ENCODE data around the gene SCRN2. TPM values are rescaled to one million over a fixed set of nuclear protein-coding genes. Genes with fewer than 3 reads are reported as not detected.
A peak's percentile ranks its signal among the peaks of the same experiment; 100 is the strongest.

The SCRN2 gene
- total and polyA plus RNA-seq, 4 donors: 13.7 to 44.2 (median 33.7) TPM

DNA sequence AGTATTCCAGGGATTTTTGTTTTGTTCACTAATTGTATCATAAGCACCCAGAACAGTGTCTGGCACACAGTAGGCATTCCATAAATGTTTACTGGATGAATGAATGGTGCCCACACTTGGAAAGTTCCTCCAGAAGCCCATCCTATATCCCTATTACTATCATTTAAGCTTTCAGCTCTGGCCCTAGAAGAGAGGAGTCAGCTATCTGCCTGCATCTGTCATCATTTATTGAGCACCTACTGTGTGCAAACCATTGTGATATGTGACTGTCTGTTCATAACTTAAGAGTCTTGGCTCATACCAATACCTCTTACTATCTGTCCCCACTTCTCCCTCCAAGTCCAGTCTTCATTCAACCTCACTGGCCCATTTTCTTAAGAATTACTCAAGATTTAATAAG is 30.0 kb upstream of the SCRN2 start:
- DNase-seq (ENCODE audit: low read depth in 4 of 6, low spot score in 6 of 6): no peak
- Histone ChIP-seq H3K9me3 (ENCODE audit: control insufficient read depth, insufficient read depth, low read length) (no peaks in the 10 kb centered on the region), H3K27me3 (ENCODE audit: control insufficient read depth, insufficient read depth, low read length) (peaks cover 64% of the 10 kb centered on the region)

DNA sequence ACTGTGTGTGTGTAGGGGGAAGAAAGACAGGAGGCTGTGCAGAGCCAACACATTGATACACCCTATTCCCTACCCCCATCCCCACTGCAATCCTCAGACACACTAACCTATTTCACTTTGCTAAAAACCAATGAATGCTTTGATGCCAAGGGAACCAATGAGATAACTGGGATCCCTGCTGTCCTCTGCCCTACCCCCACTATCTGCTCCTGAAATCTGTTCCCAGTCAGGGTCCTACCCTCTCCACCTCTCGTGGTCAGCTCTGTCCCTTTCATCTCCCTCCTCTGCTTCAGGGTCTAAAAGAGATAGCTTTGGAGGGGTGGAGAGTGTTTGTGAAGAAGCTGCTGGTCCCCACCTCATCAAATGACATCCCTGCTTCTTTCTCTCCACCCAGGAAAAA is 29.0 kb upstream of the SCRN2 start:
- Histone ChIP-seq H3K4me3 (ENCODE audit: low read depth, low read length) (no peak overlapping the region), H3K4me1 (ENCODE audit: control insufficient read depth, insufficient read depth, low read length) (peaks cover 20% of the 10 kb centered on the region), H3K27me3 (ENCODE audit: control insufficient read depth, insufficient read depth, low read length) (peaks cover 68% of the 10 kb centered on the region), H3K9me3 (ENCODE audit: control insufficient read depth, insufficient read depth, low read length) (no peaks in the 10 kb centered on the region), H3K27ac (ENCODE audit: low read depth, low read length) (no peak overlapping the region), H3K36me3 (ENCODE audit: control insufficient read depth, insufficient read depth, low read length) (no peaks in the 10 kb centered on the region)
- no CpG with 5 or more reads among the region's 1 CpG for WGBS (ENCODE audit: insufficient coverage)
- no peak for DNase-seq (ENCODE audit: low read depth in 4 of 6, low spot score in 6 of 6)

More for the DNA sequence above, 30.0 kb upstream of the SCRN2 start:
- Histone ChIP-seq H3K4me3 (ENCODE audit: low read depth, low read length) (no peak overlapping the region), H3K27ac (ENCODE audit: low read depth, low read length) (no peak overlapping the region), H3K36me3 (ENCODE audit: control insufficient read depth, insufficient read depth, low read length) (no peaks in the 10 kb centered on the region), H3K4me1 (ENCODE audit: control insufficient read depth, insufficient read depth, low read length) (peaks cover 20% of the 10 kb centered on the region)

DNA sequence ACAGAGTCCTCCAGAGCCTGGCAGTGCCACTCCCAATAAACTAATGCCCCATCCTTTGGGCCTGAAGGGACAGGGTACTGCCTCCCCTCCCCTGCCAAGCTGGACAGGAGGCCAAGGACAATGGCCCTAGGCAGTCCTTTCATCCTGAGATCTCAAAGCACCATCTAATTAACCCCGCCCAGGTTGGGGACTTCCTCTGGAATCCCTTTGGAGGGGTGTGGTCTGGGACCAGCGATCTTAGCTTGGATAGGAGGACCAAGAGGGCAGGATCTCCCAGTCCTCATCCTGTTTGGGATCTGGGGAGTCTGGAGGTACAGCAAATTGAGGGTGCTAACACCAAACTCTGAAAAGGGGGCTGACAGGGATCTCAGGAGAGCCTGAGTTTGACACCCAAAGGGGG is 28.0 kb upstream of the SCRN2 start:
- Histone ChIP-seq H3K36me3 (ENCODE audit: control insufficient read depth, insufficient read depth, low read length) (no peaks in the 10 kb centered on the region), H3K4me1 (ENCODE audit: control insufficient read depth, insufficient read depth, low read length) (peaks cover 22% of the 10 kb centered on the region), H3K9me3 (ENCODE audit: control insufficient read depth, insufficient read depth, low read length) (no peaks in the 10 kb centered on the region), H3K4me3 (ENCODE audit: low read depth, low read length) (no peak overlapping the region), H3K27ac (ENCODE audit: low read depth, low read length) (no peak overlapping the region), H3K27me3 (ENCODE audit: control insufficient read depth, insufficient read depth, low read length) (peaks cover 60% of the 10 kb centered on the region)
- 13% methylated on average over 1 of the region's 2 CpGs for WGBS (ENCODE audit: insufficient coverage)
- no peak for DNase-seq (ENCODE audit: low read depth in 4 of 6, low spot score in 6 of 6)

GRCh38 chr17:47867813-47868533 is 26.9 kb upstream of the SCRN2 start:
- H3K27me3 ChIP-seq (ENCODE audit: control insufficient read depth, insufficient read depth, low read length): peaks cover 51% of the 10 kb centered on the region
- H3K9me3 ChIP-seq (ENCODE audit: control insufficient read depth, insufficient read depth, low read length): no peaks in the 10 kb centered on the region
- H3K36me3 ChIP-seq (ENCODE audit: control insufficient read depth, insufficient read depth, low read length): no peaks in the 10 kb centered on the region
- H3K4me3 ChIP-seq (ENCODE audit: low read depth, low read length): no peak overlapping the region
- H3K27ac ChIP-seq (ENCODE audit: low read depth, low read length): no peak overlapping the region
- WGBS (ENCODE audit: insufficient coverage): 86% methylated on average over 9 of the region's 11 CpGs
- DNase-seq (ENCODE audit: low read depth in 4 of 6, low spot score in 6 of 6): no peak
- H3K4me1 ChIP-seq (ENCODE audit: control insufficient read depth, insufficient read depth, low read length): peaks cover 22% of the 10 kb centered on the region

GRCh38 chr17:47866941-47867340 is 25.9 kb upstream of the SCRN2 start:
- Histone ChIP-seq H3K27me3 (ENCODE audit: control insufficient read depth, insufficient read depth, low read length) (peaks cover 40% of the 10 kb centered on the region), H3K27ac (ENCODE audit: low read depth, low read length) (no peak overlapping the region), H3K4me1 (ENCODE audit: control insufficient read depth, insufficient read depth, low read length) (peaks cover 16% of the 10 kb centered on the region), H3K9me3 (ENCODE audit: control insufficient read depth, insufficient read depth, low read length) (no peaks in the 10 kb centered on the region), H3K36me3 (ENCODE audit: control insufficient read depth, insufficient read depth, low read length) (no peaks in the 10 kb centered on the region), H3K4me3 (ENCODE audit: low read depth, low read length) (no peak overlapping the region)
- DNase-seq (ENCODE audit: low read depth in 4 of 6, low spot score in 6 of 6): no peak
- 49% methylated on average over 20 of the region's 20 CpGs for WGBS (ENCODE audit: insufficient coverage)

GRCh38 chr17:47864791-47865216 is 23.7 kb upstream of the SCRN2 start:
- peaks cover 16% of the 10 kb centered on the region for H3K4me1 ChIP-seq (ENCODE audit: control insufficient read depth, insufficient read depth, low read length)
- H3K36me3 ChIP-seq (ENCODE audit: control insufficient read depth, insufficient read depth, low read length): no peaks in the 10 kb centered on the region
- H3K27ac ChIP-seq (ENCODE audit: low read depth, low read length): no peak overlapping the region
- 26% methylated on average over 6 of the region's 7 CpGs for WGBS (ENCODE audit: insufficient coverage)
- peak in 2 of 6 donors; percentile 68 to 69 for DNase-seq (ENCODE audit: low read depth in 4 of 6, low spot score in 6 of 6)
- H3K4me3 ChIP-seq (ENCODE audit: low read depth, low read length): no peak overlapping the region
- no peaks in the 10 kb centered on the region for H3K9me3 ChIP-seq (ENCODE audit: control insufficient read depth, insufficient read depth, low read length)
- H3K27me3 ChIP-seq (ENCODE audit: control insufficient read depth, insufficient read depth, low read length): peaks cover 23% of the 10 kb centered on the region

GRCh38 chr17:47862621-47863440 is 21.8 kb upstream of the SCRN2 start:
- Histone ChIP-seq H3K36me3 (ENCODE audit: control insufficient read depth, insufficient read depth, low read length) (no peaks in the 10 kb centered on the region), H3K27me3 (ENCODE audit: control insufficient read depth, insufficient read depth, low read length) (peaks cover 17% of the 10 kb centered on the region), H3K9me3 (ENCODE audit: control insufficient read depth, insufficient read depth, low read length) (no peaks in the 10 kb centered on the region), H3K4me3 (ENCODE audit: low read depth, low read length) (no peak overlapping the region), H3K4me1 (ENCODE audit: control insufficient read depth, insufficient read depth, low read length) (peaks cover 13% of the 10 kb centered on the region), H3K27ac (ENCODE audit: low read depth, low read length) (no peak overlapping the region)
- 76% methylated on average over 6 of the region's 7 CpGs for WGBS (ENCODE audit: insufficient coverage)
- no peak for DNase-seq (ENCODE audit: low read depth in 4 of 6, low spot score in 6 of 6)

GRCh38 chr17:47860386-47860785 is 19.3 kb upstream of the SCRN2 start:
- Histone ChIP-seq H3K4me3 (ENCODE audit: low read depth, low read length) (no peak overlapping the region), H3K27me3 (ENCODE audit: control insufficient read depth, insufficient read depth, low read length) (peaks cover 30% of the 10 kb centered on the region), H3K9me3 (ENCODE audit: control insufficient read depth, insufficient read depth, low read length) (no peaks in the 10 kb centered on the region), H3K27ac (ENCODE audit: low read depth, low read length) (no peak overlapping the region), H3K4me1 (ENCODE audit: control insufficient read depth, insufficient read depth, low read length) (peaks cover 9% of the 10 kb centered on the region), H3K36me3 (ENCODE audit: control insufficient read depth, insufficient read depth, low read length) (no peaks in the 10 kb centered on the region)
- DNase-seq (ENCODE audit: low read depth in 4 of 6, low spot score in 6 of 6): no peak
- 78% methylated on average over 1 of the region's 5 CpGs for WGBS (ENCODE audit: insufficient coverage)

- WGBS (ENCODE audit: insufficient coverage): 37% methylated on average over 10 of the region's 16 CpGs
- H3K4me1 ChIP-seq (ENCODE audit: control insufficient read depth, insufficient read depth, low read length): no peaks in the 10 kb centered on the region
- H3K4me3 ChIP-seq (ENCODE audit: low read depth, low read length): no peak overlapping the region
- H3K36me3 ChIP-seq (ENCODE audit: control insufficient read depth, insufficient read depth, low read length): no peaks in the 10 kb centered on the region
- peaks cover 55% of the 10 kb centered on the region for H3K27me3 ChIP-seq (ENCODE audit: control insufficient read depth, insufficient read depth, low read length)
- no peak overlapping the region for H3K27ac ChIP-seq (ENCODE audit: low read depth, low read length)
- no peak for DNase-seq (ENCODE audit: low read depth in 4 of 6, low spot score in 6 of 6)
- H3K9me3 ChIP-seq (ENCODE audit: control insufficient read depth, insufficient read depth, low read length): no peaks in the 10 kb centered on the region
Observed at GRCh38 chr17:47857551-47858455, 16.7 kb upstream of the SCRN2 start.

Data from spinal cord (tissue), 10 donors.